Stimulated activated CD4-positive, alpha-beta T cell treated with anti-CD3 and anti-CD28 coated beads, Interleukin-1b, Interleukin-23, amount 100 ng/mL, for 48 hours (primary cell): ENCODE measurements around the gene TIRAP.
"Not testable (repeated sequence)": the region's sequence is repeated elsewhere in the genome, so short reads cannot be mapped to it uniquely, and the experiment has no call there.

ENCODE experiments used
- DNase-seq: peaks from one replicate; pipeline ENCODE4 v3.0.0-alpha.2; 2020

Gene TIRAP, protein sequence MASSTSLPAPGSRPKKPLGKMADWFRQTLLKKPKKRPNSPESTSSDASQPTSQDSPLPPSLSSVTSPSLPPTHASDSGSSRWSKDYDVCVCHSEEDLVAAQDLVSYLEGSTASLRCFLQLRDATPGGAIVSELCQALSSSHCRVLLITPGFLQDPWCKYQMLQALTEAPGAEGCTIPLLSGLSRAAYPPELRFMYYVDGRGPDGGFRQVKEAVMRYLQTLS

DNA sequence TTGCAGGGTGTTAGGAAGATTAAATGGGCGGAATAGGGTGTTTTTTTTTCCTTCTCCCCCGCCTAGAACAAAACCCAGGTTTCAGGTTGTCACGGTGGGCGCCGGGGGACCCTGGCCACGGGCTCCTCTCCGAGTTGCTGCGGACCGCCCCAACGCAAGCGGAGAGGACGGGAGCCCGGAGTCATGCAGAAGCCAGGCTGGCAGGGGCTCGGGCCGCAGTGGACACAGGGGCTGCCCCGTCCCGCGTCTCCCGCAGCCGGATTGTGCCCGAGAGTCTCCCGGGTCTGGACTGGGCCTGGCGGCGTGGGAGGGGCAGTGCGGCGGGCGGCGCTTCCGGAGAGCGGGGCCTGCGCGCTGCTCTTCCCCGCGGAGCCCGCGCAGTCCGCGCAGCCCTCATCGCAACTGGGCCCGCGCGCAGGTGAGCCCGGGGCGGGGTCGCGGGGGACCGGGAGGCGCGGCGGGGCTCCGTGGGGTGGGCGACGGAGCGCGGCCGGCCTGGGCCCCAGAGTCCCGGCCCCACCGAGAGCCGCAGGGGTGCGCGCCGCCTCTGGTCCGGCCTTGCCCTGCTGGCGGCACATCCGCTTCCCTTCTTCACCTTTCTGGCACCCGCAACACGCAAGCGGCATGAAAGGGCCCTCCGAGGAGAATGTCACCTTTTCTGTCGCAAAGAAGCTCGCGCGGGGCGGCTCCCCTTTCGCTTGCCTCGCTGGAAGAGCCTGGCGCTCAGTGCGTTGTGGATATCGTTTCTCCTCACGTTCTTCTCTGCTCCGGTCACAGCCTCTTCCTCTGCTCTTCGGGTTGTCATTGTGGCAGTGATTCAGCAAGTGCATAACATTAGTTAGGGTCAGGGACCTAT is at the start of gene TIRAP:
TIRAP (plus strand) TSS at position 358 of the 856 bp plus-strand sequence. CDS start 7,802 bp downstream, outside the sequence.
- DNase-seq, result peak; percentile 58

DNA sequence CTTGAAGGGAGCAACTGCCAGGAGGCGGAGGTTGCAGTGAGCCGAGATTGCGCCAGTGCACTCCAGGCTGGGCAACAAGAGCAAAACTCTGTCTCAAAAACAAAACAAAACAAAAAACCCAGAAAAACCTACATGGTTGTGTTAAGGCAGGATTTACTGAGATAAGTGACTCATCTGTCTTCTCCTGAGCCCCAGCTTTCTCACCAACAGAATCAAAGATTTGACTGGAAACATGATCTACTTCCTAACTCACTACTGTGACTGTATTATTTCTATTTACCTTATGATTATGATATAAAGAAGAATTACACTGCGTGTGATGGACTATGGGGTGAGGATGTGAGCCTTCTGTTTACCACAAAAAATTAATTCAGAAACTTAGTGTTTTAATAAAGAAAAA is 49.5 kb upstream of the TIRAP start:
- DNase-seq, result no peak

DNA sequence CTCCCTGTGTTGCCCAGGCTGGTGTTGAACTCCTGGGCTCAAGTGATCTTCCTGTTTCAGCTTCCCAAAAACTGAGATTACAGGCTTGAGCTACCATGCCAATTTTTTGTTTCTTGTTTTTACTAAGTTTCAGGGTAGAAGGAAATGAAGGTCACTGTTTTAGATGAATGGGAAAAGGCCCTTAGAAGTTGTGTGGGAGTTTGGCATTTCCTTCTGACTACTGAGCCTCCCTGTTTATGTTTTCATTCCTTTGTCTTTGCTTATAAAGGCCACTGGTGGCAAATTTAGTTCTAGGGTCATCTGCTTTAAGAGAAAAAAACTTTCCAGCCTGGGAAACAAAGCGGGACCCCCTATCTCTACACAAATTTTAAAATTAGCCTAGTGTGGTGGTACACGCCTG is 36.3 kb upstream of the TIRAP start:
- no peak for DNase-seq

DNA sequence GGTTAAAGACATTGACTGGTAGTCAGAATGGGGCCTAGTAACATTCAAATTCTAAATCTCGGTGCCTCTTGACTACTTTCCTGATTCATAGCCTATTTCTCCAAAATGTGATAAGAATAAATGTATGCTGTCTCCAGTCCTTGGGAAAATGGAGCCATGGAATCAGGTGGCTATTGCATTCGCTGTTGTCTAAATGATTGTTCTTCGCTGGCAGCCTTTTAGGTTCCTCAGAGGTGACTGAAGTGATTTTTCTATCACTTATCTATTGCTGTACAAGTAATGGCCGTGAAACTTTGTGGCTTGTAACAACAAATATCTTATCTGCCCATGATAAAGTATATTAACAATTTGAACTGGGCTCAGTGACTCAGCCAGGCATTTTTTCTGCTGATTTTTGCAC is 29.6 kb upstream of the TIRAP start:
- no peak for DNase-seq

DNA sequence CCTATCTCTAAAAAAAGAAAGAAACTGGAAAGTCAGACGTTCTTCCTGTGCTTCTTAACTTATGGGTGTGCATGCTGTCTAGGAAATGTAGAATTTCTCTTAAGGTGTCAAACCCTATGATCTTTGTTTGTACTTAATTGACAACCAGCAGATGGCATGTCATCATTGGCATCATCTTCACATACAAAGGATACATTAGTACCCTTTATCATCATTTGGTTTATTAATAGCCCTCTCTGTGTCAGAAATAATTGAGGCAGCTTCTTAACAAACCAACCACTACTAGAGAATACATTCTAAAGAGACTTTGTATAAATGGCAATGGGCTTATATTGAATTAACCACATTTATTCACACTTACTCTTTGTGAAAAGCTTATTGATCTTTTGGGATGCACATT is 28.1 kb upstream of the TIRAP start:
- DNase-seq, result no peak

DNA sequence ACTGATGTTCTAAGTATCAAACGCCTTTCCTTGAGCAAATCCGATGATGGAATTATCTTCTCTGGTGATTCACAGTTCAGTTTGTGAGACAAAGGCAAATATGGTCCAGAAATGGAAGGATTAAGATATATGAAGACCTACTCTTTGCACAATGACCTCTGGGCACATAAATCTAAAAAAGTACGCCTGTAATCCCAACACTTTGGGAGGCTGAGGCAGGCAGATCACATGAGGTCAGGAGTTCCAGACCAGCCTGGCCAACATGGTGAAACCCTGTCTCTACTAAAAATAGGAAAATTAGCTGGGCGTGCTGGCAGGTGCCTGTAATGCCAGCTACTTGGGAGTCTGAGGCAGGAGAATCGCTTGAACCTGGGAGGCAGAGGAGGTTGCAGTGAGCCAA is 27.4 kb upstream of the TIRAP start:
- DNase-seq, result not testable (repeated sequence)

DNA sequence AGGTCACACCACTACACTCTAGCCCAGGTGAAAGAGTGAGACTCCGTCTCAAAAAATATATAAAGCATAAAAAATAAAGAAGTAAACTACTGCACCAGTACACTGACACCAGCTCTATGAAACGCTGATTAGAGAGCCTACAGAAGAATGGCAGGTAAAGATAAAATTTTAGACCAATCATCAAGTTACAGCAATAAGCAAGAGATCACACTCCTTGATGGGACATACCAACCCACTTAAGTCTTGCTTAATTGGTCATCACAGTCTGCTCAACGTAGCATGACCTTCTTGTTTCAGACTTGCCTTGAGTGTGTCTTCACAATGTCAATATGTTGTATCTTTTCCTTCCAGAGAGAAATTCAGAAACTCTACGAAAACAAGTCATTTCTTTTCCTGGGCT is 26.7 kb upstream of the TIRAP start:
- no peak for DNase-seq

DNA sequence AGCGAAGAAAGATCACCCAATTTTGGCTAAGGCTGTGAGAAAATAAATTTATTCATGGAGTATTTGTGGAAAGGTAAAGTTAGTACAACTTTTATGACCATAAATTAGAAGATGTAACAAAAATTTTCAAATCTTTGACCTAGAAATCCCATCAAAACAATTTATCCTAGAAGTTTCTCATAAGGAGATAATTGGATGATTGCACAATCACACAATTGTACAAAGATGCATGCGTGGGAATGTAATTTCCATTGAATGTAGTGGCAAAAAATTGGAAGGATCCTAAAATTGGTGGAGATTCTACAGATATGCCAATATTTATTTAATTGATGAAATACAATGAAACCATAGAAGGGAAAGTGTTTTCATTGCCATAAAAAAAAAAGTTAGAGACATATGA is 25.7 kb upstream of the TIRAP start:
- DNase-seq, result no peak

DNA sequence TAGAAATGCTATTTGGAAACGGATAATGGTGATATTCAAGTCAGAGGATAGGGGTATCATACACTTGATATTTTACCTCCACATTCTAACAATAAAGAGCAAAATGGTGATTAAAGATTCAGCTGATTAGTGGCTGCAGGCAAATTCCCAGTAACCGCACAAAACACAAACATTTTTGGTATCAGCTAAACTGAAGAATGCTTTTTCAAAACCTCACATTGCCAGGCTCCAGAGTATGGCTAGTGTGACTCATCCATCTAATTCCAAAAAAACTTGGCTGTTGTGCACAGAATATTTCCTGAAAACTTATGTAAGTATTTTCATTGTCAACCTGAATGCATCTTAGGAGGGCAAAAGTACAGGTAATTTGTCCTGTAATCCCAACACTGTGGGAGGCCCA is 25.1 kb upstream of the TIRAP start:
- no peak for DNase-seq

DNA sequence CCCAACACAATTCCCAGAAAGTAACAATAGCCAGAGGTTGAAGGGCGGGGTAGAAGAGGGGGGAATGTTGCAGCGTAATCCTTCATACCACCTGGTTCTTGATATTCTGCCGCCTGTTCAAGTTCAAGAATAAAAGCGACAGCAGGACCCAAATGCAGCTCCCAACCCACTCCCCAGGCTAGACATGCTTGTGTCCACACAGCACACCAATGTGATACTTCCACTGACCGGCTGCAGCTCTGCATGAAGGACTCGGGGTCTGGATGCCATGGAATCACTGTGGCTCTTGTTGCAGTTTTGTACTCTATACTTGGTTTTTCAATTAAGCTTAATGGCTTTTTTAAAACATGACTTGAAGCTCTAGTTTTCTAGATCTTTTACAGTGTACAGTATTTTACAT is 20.7 kb upstream of the TIRAP start:
- DNase-seq, result no peak

DNA sequence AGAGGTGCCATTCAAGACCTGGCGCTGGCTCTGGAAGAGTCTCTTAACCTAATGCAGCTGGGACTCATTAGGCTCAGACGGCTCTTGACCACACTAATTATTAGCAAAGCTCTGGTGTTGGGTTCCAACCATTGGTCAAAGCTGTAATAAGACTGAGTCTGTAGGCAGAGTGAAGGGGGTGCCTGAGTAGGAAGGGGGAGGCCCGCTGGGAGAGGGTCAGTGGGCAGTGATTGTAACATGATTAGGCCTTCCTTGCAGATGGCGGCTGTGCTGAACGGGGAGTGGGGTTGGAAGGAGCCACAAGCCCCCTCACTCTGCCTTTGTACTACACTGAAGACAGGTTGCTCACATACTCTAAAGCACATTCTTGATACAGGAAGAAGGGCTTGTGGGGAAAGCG is 19.4 kb upstream of the TIRAP start:
- DNase-seq, result no peak

DNA sequence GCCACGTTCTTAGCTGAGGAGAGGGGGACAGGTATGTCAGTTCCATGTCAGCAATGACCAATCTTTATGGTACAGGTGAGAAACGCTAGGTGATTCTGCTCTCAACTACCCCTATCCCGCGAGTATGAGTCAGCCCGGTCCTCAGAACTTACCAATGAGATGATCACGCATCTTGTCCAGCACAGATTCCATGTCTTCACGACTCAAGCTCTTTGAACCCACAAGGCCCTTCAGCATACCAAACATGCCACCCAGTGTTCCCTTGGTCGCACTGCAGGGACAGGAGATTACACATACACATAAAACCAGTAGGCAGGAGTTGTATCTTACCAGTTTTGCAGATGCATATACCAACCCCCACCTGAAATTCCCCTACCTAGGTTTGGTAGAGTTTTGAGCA is 17.1 kb upstream of the TIRAP start:
- DNase-seq, result no peak

DNA sequence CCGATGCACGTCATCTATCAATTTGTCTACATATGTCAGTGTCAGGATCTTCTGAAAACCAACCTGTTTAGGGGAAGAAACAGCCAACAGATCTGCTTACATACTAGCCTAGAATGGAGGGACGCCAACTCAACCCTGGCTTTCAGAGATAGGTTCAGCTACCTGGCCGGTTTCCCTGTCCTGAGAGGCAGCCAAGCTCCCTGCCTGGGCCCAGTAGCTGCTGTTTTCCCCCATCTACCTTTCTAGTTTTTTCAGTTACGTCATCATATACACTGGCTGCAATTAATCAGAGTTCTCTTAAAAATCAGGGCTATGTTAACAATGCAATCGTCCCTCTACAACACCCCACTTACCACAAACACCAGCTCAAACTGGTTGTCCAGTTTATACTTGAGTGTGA is 15.2 kb upstream of the TIRAP start:
- no peak for DNase-seq

DNA sequence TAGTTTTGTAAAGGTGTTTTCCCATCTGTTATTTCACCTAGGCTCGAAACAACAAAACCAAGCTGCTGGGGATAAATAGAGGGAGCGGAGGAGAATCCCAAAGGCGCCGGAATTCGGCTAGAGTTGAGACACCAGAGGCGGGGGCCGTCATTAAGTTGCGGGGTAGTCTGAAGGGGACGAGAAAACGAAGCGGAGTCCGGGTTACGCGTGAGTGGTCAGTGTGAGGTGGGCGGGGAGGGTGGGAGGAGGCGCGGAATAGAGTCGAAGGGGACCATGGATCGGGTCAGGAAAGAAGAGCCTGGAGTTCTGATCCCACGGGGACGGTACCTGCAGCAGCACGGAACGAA is 14.6 kb upstream of the TIRAP start:
- no peak for DNase-seq

DNA sequence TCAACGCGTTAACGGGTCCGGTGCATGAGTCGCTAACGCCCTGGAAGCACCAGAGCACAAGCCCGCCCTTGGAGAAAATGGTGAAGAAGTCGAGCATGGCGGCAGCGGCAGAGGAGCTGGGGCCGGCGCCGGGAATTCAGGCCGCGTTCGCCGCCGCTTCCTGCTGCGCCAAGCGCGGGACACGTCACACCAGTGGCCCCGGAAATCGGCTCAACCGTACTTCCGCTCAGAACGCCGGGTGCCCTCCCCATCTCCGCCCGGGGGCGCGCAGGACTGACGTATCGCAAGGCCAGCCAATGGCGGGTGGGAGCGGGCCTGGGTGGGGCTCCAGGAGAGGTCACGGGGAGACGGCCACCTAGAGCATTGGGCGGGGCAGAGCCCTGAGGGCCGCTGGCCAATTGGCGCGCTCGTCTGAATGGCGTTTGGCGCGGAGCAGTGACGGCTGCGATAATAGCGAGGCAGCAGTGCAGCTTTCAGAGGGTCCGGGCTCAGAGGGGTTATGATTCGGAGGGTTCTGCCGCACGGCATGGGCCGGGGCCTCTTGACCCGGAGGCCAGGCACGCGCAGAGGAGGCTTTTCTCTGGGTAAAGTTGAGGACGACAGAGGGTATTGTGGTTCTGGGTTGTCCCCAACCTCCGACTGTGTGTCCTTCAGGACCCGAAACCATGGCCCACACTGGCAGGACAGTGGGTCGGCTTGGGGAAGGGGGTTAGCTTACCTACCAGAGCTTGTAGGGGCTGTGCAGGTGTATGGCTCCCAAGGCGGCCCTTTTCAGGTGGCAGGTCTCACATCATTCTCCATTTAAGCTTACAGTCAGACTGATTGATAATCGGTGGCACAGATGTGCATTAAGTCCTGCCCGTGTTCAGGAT is 13.9 kb upstream of the TIRAP start, which contains the start of the genes FOXRED1 and SRPRA:
FOXRED1 (plus strand) TSS at position 447 of the 872 bp plus-strand sequence; CDS start at position 500, 53 bp downstream.
SRPRA (minus strand) TSS at position 188 of the 872 bp plus-strand sequence; CDS start at position 97, 91 bp downstream.
- DNase-seq, result peak; percentile 100

DNA sequence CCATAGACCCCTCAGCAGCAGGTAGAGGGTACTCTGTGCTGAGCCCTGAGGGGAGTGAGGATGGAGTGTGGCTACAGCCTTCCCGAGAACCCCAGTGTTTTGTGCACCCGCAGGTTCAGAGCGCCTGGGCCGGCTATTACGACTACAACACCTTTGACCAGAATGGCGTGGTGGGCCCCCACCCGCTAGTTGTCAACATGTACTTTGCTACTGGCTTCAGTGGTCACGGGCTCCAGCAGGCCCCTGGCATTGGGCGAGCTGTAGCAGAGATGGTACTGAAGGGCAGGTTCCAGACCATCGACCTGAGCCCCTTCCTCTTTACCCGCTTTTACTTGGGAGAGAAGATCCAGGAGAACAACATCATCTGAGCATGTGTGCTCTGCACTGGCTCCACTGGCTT is 5.6 kb upstream of the TIRAP start:
- DNase-seq, result no peak

DNA sequence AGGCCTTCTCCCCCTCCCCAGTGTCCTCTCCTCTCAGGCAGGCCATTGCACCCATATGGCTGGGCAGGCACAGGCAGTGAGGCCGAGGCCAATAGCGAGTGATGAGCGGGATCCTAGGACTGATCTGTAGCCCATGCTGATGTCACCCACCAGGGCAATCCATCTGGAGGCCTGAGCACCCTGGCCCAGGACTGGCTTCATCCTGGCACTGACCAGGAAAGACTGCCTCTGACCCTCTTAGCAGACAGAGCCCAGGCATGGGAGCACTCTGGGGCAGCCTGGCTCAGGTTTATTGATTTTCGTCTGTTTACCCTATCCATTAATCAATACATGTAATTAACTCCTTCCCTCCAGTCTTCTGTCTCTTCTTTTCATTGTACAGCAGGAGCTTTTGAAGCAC is 5.1 kb upstream of the TIRAP start:
- DNase-seq, result no peak

DNA sequence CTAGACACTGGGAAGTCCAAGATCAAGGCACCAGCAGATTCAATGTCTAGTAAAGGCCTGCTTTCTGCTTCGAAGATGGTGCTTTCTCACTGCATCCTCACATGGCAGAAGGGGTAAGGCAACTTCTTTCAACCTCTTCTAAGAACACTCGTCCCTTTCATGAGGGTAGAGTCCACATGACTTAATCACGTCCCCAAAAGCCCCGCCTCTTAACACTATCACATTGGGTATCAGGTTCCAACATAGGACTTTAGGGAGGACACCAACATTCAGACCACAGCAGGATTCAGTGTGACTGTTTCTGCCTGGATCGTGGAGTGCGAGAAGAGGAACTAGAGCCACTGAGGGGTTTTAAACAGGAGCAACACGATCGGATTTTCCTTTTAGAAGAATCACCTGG is 3.7 kb upstream of the TIRAP start:
- no peak for DNase-seq

DNA sequence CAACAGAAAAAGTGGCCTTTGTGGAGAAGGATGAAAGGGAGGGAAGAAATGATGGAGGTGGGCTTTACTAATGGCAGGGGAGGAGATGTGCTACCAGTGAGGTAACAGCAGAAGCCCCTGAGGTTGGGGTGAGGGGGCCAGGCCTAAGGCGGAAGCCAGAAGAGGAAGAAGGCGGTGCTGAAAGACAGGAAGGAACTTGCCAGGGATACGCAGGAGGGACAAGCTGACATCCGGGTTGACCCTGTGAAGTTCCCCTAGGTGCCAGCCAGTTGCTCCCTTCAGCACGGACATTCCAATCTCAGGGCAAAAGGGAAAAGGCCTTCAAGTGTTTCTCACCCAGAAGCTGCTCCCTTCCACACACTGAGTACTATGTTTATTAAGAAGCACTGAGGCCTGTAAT is 2.3 kb upstream of the TIRAP start:
- DNase-seq, result no peak

DNA sequence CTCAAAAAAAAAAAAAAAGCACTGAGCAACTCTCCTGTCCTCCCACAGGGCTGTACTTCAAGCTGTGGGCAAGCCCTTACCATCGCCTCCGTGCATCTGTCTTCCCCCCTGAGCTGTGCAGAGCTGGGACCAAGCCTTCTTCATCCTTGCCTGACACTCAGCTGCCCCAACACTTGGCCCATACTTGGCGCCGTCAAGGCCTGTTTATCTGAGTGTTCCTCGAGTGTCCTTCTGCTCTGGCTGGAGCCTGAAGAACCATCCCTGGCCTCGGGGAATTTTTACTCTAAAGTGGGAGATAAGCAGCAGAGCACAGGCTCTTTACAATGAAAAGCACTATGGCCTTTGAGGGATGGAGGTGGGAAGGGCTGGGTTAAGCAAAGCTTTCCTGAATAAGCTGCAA is 1.6 kb upstream of the TIRAP start:
- no peak for DNase-seq

DNA sequence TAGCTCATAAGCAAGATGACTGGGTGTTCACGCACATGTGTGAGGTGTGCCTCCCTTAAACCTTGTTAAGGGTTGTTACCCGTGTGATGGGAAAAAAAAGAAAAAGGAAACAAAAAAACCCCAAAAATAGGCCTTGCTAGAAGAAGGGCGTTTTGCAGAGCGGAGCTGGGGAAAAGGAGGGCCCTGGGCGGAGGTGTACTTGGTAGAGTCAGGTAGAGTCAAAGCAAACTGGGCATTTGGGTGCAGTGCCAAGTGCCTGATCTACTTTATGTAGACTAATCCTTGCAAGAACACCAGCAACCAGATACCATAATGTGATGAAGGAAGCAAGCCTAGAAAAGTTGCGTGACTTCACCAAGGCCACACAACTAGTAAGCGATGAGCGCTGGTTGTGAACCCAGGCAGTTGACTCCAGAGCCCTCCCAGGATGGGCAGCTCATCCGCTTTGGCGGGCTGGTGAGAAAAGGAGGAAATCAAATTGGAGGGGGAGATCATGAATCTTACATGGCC is 1.2 kb upstream of the TIRAP start:
- DNase-seq, result no peak

DNA sequence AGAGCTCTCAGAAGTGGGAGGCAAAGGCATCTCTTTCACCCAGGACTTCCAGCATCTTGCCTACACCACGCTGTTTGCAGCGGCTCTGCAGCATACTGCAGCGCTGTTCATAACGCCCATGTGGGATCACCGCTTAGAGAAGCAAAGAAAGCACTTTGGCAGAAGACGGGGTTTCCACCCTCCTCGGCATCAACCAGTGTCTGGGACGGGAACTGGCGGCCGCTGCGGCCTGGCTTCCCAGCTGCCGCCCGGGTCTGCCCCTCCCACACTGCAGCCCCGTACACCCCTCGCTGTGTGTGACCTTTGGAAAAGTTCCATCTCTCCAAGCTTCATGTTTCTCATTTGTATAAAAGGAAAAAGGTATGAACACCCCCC is 545 bp upstream of the TIRAP start:
- DNase-seq, result peak; percentile 33

DNA sequence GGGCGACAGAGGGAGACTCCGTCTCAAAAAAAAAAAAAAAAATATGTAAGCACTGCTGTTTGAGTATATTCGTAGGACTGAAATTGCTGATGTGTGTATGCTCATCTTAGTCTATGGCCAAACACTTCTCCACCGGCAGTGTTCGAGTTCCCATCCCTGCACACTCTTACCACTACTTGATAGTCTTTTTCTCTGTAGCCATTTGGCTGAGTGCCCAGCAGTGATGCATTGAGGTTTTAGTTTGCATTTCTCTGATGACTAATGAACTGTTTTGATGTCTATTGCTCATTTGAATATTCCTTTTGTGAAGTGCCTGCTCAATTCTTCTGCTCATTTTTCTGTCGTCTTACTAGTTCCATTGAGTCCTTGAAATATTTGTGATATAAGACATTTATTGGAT is 1.9 kb downstream of the TIRAP start:
- DNase-seq, result peak; percentile 90
